SK-N-SH treated with all-trans-retinoic acid at 6 μM for 48 hours (cell line): ENCODE data around the gene ST6GALNAC5.

Experiments used
- ATAC-seq: fragments of 200-7000 bp; cut with Tn5 transposase; 3 replicates; pipeline ENCODE4 v1.9.1; 2020; ENCODE audit warnings: mild to moderate bottlenecking, moderate library complexity
- ARNTL ChIP-seq: fragments of 450-650 bp; formaldehyde crosslinking; IDR thresholded peaks from 2 replicates; pipeline ENCODE4 v1.5.0; 2020; ENCODE audit warnings: low read depth, mild to moderate bottlenecking, moderate library complexity, borderline replicate concordance
- BACH2 ChIP-seq: fragments of 250-450 bp; sonication (Bioruptor Pico); IDR thresholded peaks from 2 replicates; pipeline ENCODE4 v1.9.0; 2021; ENCODE audit warnings: mild to moderate bottlenecking, borderline replicate concordance
- CREB5 ChIP-seq: fragments of 250-450 bp; sonication (Bioruptor Pico); IDR thresholded peaks from 2 replicates; pipeline ENCODE4 v1.5.1; 2020; ENCODE audit warnings: low read depth, mild to moderate bottlenecking, moderate library complexity
- CSDC2 ChIP-seq: fragments of 250-450 bp; sonication (Bioruptor Pico); IDR thresholded peaks from 2 replicates; pipeline ENCODE4 v1.5.0; 2020; ENCODE audit warnings: mild to moderate bottlenecking, moderate library complexity
- CSRNP3 ChIP-seq: fragments of 250-450 bp; sonication (Bioruptor Pico); IDR thresholded peaks from 2 replicates; pipeline ENCODE4 v1.5.1; 2021; ENCODE audit warnings: mild to moderate bottlenecking, moderate library complexity
- ESRRG ChIP-seq: fragments of 250-450 bp; sonication (Bioruptor Pico); IDR thresholded peaks from 2 replicates; pipeline ENCODE4 v1.6.1; 2021; ENCODE audit warnings: mild to moderate bottlenecking
- GLIS3 ChIP-seq: fragments of 250-450 bp; sonication (Bioruptor Pico); IDR thresholded peaks from 2 replicates; pipeline ENCODE4 v1.5.0; 2020; ENCODE audit warnings: mild to moderate bottlenecking, moderate library complexity
- ISL1 ChIP-seq: fragments of 250-450 bp; sonication (Bioruptor Pico); IDR thresholded peaks from 2 replicates; pipeline ENCODE4 v2.1.2; 2022; ENCODE audit warnings: mild to moderate bottlenecking, moderate library complexity
- OSR1 ChIP-seq: fragments of 250-450 bp; sonication (Bioruptor Pico); IDR thresholded peaks from 2 replicates; pipeline ENCODE4 v1.8.0; 2022; ENCODE audit warnings: moderate library complexity, mild to moderate bottlenecking, inconsistent platforms
- PATZ1 ChIP-seq: fragments of 250-450 bp; sonication (Bioruptor Pico); IDR thresholded peaks from 2 replicates; pipeline ENCODE4 v1.8.0; 2020; ENCODE audit warnings: mild to moderate bottlenecking, moderate library complexity, borderline replicate concordance
- POU6F1 ChIP-seq: fragments of 250-450 bp; sonication (Bioruptor Pico); IDR thresholded peaks from 2 replicates; pipeline ENCODE4 v1.8.0; 2021; ENCODE audit warnings: low read depth, mild to moderate bottlenecking, moderate library complexity, borderline replicate concordance
- PPARA ChIP-seq: fragments of 250-450 bp; sonication (Bioruptor Pico); IDR thresholded peaks from 2 replicates; pipeline ENCODE4 v1.5.0; 2020; ENCODE audit warnings: mild to moderate bottlenecking, borderline replicate concordance
- RARB ChIP-seq: fragments of 250-450 bp; sonication (Bioruptor Pico); IDR thresholded peaks from 2 replicates; pipeline ENCODE4 v1.8.0; 2021; ENCODE audit warnings: mild to moderate bottlenecking, moderate library complexity
- SNAI2 ChIP-seq: fragments of 250-450 bp; sonication (Bioruptor Pico); IDR thresholded peaks from 2 replicates; pipeline ENCODE4 v1.5.0; 2020; ENCODE audit warnings: mild to moderate bottlenecking, moderate library complexity
- TOX ChIP-seq: fragments of 250-450 bp; sonication (Bioruptor Pico); IDR thresholded peaks from 2 replicates; pipeline ENCODE4 v1.8.0; 2021; ENCODE audit warnings: mild to moderate bottlenecking, moderate library complexity, borderline replicate concordance
- ZFP3 ChIP-seq: fragments of 250-450 bp; sonication (Bioruptor Pico); IDR thresholded peaks from 2 replicates; pipeline ENCODE4 v1.5.0; 2020; ENCODE audit warnings: mild to moderate bottlenecking, moderate library complexity
- ZFP30 ChIP-seq: fragments of 450-650 bp; formaldehyde crosslinking; IDR thresholded peaks from 2 replicates; pipeline ENCODE4 v1.5.0; 2022; ENCODE audit warnings: mild to moderate bottlenecking, moderate library complexity
- ZNF565 ChIP-seq: fragments of 450-650 bp; formaldehyde crosslinking; conservative IDR thresholded peaks from 2 replicates; pipeline ENCODE4 v1.5.0; 2020; ENCODE audit warnings: low read depth, mild to moderate bottlenecking, moderate library complexity
- ZNF70 ChIP-seq: fragments of 450-650 bp; formaldehyde crosslinking; IDR thresholded peaks from 2 replicates; pipeline ENCODE4 v1.5.0; 2020; ENCODE audit warnings: mild to moderate bottlenecking, moderate library complexity
- ZNF8 ChIP-seq: fragments of 450-650 bp; formaldehyde crosslinking; IDR thresholded peaks from 2 replicates; pipeline ENCODE4 v1.5.0; 2020; ENCODE audit warnings: mild to moderate bottlenecking, moderate library complexity

ST6GALNAC5 gene

GRCh38 chr1:77038000-77038399 lies 170.7 kb downstream of the ST6GALNAC5 start:
- no peak for ATAC-seq
- no peak for TF ChIP-seq CSRNP3
- no peak for TF ChIP-seq ZFP3 (CRISPR knock-in tag)
- TF ChIP-seq OSR1: no peak
- TF ChIP-seq CSDC2 (CRISPR knock-in tag): no peak
- TF ChIP-seq PPARA (CRISPR knock-in tag): no peak
- no peak for TF ChIP-seq ISL1
- no peak for TF ChIP-seq GLIS3 (CRISPR knock-in tag)
- no peak for TF ChIP-seq BACH2 (CRISPR knock-in tag)
- TF ChIP-seq TOX (CRISPR knock-in tag): no peak
- no peak for TF ChIP-seq ZNF565 (CRISPR knock-in tag)
- no peak for TF ChIP-seq SNAI2 (CRISPR knock-in tag)
- TF ChIP-seq RARB: no peak
- no peak for TF ChIP-seq ZFP30 (CRISPR knock-in tag)
- no peak for TF ChIP-seq CREB5 (CRISPR knock-in tag)
- no peak for TF ChIP-seq PATZ1
- TF ChIP-seq, all 23 proteins: peak for 0

GRCh38 chr1:77039111-77039510 lies 171.8 kb downstream of the ST6GALNAC5 start:
- ATAC-seq: peak; percentile 35
- TF ChIP-seq SNAI2 (CRISPR knock-in tag): no peak
- no peak for TF ChIP-seq POU6F1 (CRISPR knock-in tag)
- no peak for TF ChIP-seq ESRRG (CRISPR knock-in tag)
- TF ChIP-seq RARB: no peak
- no peak for TF ChIP-seq PATZ1
- TF ChIP-seq CREB5 (CRISPR knock-in tag): no peak
- TF ChIP-seq PPARA (CRISPR knock-in tag): no peak
- TF ChIP-seq OSR1: no peak
- TF ChIP-seq ZNF70 (CRISPR knock-in tag): no peak
- no peak for TF ChIP-seq ARNTL (CRISPR knock-in tag)
- TF ChIP-seq GLIS3 (CRISPR knock-in tag): no peak
- TF ChIP-seq ZNF8 (CRISPR knock-in tag): no peak

- ATAC-seq: peak; percentile 98
- no peak for TF ChIP-seq BACH2 (CRISPR knock-in tag)
- no peak for TF ChIP-seq ZFP30 (CRISPR knock-in tag)
- no peak for TF ChIP-seq ZNF565 (CRISPR knock-in tag)
- TF ChIP-seq ISL1: peak; percentile 57
- 0 out of 2 replicates have a peak, but pooled peaks have one; percentile 30 for TF ChIP-seq ZFP3 (CRISPR knock-in tag)
- no peak for TF ChIP-seq CREB5 (CRISPR knock-in tag)
These were observed 172.5 kb downstream of the ST6GALNAC5 start for GRCh38 chr1:77039739-77040138.
